NCI-H1694 (cell line): ENCODE data around the gene LNPK.
"Not testable (repeated sequence)": the region's sequence is repeated elsewhere in the genome, so short reads cannot be mapped to it uniquely, and the experiment has no call there.

ENCODE experiments used
- DNase-seq: peaks from one replicate; lab custom pipeline; 2025; lab: John Stamatoyannopoulos, UW

Gene LNPK

GRCh38 chr2:176001916-176002687 is at the start of gene LNPK:
TSS of gene LNPK (minus strand) at chr2:176002267. CDS start at chr2:175995584, 6,683 bp downstream.
- DNase-seq, result peak; percentile 91

- DNase-seq, result no peak
Measured at GRCh38 chr2:176039375-176039774, 37.3 kb upstream of the LNPK start.

GRCh38 chr2:176038694-176039093 is 36.6 kb upstream of the LNPK start:
- DNase-seq, result no peak

- DNase-seq, result no peak
Measured at GRCh38 chr2:176035013-176035691, 33.1 kb upstream of the LNPK start.

- DNase-seq, result no peak
Measured at GRCh38 chr2:176027806-176028205, 25.7 kb upstream of the LNPK start.

- DNase-seq, result no peak
Measured at GRCh38 chr2:176025932-176026331, 23.9 kb upstream of the LNPK start.

- no peak for DNase-seq
Measured at GRCh38 chr2:176024083-176024482, 22.0 kb upstream of the LNPK start.

GRCh38 chr2:176022048-176022447 is 20.0 kb upstream of the LNPK start:
- no peak for DNase-seq

GRCh38 chr2:176020400-176020799 is 18.3 kb upstream of the LNPK start:
- DNase-seq, result no peak

GRCh38 chr2:176018708-176019107 is 16.6 kb upstream of the LNPK start:
- DNase-seq, result no peak

- no peak for DNase-seq
Measured at GRCh38 chr2:176009445-176009844, 7.4 kb upstream of the LNPK start.

- DNase-seq, result no peak
Measured at GRCh38 chr2:176004934-176005333, 2.9 kb upstream of the LNPK start.

- no peak for DNase-seq
Measured at GRCh38 chr2:176003958-176004357, 1.9 kb upstream of the LNPK start.

- DNase-seq, result no peak
Measured at GRCh38 chr2:176002688-176003210, 682 bp upstream of the LNPK start.

GRCh38 chr2:176001281-176001915 is 669 bp downstream of the LNPK start:
- DNase-seq, result peak; percentile 56

- DNase-seq, result no peak
Measured at GRCh38 chr2:175999283-175999819, 2.7 kb downstream of the LNPK start.

- no peak for DNase-seq
Measured at GRCh38 chr2:175990099-175990498, 12.0 kb downstream of the LNPK start.

GRCh38 chr2:175987126-175987525 is 14.9 kb downstream of the LNPK start:
- not testable (repeated sequence) for DNase-seq

- DNase-seq, result no peak
Measured at GRCh38 chr2:175984846-175985245, 17.2 kb downstream of the LNPK start.

GRCh38 chr2:175981551-175981950 is 20.5 kb downstream of the LNPK start:
- DNase-seq, result no peak

GRCh38 chr2:175976391-175977157 is 25.5 kb downstream of the LNPK start:
- no peak for DNase-seq

GRCh38 chr2:175973373-175973772 is 28.7 kb downstream of the LNPK start:
- DNase-seq, result no peak
